CD4-positive, alpha-beta T cell treated with Interleukin-15 for 4 hours (primary cell): ENCODE results near the gene MAP3K14.

Experiments used
- DNase-seq: peaks from one replicate; pipeline ENCODE4 v3.0.0-alpha.2; 2020; ENCODE audit warnings: low spot score

Gene MAP3K14

DNA sequence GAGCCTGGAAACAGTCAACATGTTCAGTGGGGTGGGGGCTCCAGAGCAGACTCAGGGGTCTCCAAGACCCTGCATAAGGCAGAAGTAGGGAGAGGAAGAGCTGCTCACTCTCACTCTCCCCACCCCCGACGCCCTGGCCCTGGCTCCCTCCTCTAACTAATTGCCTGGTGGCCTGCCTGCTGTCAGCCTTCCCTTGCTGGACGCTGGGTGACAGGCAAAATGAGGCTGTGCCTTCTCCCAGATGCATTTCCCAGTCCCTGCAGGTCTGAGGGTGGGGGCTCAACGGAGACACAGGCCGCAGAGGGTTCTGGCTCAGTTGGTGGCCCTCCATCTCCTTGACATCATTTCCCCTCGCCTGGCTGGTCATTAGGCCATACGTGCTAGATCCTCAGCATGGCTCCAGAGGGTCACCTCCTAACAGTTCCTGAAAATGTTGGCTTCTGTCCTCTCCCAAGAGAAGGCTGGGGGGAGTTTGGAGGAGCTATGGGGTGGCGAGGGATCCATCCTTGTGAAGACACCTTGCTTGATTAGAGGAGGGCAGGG, 93.8 kb downstream of the MAP3K14 start:
- DNase-seq, result no peak

DNA sequence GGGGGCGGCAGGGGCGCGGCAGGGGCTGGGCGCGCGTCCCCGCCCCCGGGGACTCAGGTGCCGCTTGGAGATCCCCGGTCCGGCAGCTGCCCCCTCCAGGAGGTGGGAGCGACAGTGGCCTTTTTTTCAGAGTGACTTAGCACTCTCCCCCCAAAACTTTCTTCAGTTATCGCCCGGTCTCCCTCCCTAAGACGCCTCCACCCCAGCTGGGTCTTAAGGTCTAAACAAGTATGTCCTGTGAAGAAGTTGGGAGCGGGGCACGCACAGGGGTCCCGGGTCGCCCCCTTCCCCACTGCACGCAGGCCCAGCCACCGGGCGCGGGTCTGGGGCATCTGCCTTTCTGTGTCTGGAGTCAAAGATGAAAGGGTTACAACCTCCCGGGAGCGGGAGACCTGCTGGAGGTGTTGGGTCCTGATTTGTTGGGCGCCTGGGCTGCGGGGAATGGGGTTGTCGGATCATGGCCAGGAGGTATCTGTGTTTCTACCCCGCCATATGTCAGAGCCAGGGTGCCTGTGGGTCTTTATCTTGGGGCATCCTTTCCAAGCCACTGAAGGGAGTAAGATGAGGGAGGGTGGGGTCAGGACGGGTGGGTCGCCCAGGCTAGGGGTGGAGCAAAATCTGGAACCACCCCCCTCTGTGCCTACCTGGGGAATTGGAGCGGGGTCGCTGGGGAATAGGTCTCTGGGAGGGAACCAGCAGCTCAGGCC, 94.4 kb downstream of the MAP3K14 start:
- DNase-seq, result peak; percentile 68

DNA sequence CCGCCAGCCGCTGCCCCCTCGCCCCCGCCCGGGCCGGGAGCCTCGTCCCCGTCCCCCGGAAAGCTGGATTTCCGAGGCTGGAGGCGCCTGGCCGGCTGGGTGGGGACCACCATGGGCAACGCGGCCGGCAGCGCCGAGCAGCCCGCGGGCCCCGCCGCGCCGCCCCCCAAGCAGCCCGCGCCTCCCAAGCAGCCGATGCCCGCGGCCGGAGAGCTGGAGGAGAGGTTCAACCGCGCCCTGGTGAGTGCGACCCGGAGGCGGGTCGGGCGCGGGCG, 94.9 kb downstream of the MAP3K14 start:
- no peak for DNase-seq

DNA sequence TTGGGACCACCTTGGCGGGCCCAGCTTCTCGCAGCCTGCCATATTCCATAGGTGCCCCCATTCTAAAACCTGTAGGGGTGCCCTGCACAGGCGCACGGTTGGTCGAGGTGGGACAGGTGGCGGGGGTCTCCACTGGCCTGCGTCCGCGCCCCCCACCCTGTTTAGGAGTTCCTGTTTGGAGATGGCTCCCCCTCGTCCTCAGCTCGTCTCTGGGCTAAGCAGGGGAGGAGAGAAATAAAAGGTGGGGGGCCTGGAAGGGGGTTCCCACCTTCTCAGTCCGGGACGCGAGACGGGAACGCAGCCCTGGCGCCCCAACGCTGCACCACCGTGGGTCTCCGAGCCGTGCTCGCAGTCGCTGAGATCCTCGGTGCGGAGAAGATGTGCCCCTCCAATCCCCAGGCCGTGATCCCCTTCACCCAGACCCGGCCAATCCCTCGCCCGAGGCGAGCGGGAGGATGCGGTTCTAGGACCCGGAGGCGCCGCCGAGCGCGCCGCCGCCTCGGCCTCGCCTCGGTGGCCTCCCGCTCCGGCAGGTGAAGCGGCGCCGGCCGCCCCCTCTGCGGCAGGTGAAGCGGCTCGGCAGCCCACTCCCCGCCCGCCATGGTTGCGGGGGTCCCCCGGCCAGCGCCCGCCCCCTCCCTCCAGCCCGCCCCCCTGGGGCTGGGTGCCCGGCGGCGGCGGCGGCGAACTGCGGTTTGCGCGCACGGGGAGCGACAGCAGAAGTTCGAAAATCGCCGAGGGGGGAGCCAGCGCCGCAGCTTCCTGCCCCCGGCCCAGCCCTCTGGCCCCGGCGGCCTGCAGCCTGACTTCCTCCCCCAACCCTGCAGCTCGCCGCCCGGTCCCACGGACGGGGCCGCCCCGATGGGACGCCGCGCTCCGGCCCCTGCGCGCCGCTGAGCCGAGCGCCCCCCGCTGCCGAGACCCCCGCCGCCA, 95.5 kb downstream of the MAP3K14 start, which contains the start of gene FMNL1:
Gene FMNL1, plus strand, starts transcription at position 805 of the 933 bp plus-strand sequence. CDS start 240 bp downstream, outside the sequence.
- peak; percentile 55 for DNase-seq

DNA sequence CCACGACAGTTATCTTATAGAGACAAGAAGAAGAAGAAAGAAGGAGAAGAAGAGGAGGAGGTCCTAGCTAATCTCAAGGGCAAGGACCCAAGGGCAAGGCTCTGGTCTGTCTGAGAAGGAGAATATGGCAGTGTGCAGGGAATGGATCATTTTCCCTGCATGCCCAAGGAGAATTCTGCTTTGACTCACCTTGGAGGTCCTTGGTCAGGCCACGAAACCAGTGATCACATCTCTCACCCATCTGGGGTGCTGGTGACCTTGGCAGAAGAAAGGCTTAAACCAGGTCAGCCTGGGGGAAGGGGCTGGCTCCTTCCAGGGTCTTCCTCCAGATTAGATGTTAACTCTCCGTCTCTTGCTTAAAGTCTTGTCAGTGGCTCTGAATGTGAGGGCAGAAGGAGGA, 96.7 kb downstream of the MAP3K14 start:
- DNase-seq, result no peak

DNA sequence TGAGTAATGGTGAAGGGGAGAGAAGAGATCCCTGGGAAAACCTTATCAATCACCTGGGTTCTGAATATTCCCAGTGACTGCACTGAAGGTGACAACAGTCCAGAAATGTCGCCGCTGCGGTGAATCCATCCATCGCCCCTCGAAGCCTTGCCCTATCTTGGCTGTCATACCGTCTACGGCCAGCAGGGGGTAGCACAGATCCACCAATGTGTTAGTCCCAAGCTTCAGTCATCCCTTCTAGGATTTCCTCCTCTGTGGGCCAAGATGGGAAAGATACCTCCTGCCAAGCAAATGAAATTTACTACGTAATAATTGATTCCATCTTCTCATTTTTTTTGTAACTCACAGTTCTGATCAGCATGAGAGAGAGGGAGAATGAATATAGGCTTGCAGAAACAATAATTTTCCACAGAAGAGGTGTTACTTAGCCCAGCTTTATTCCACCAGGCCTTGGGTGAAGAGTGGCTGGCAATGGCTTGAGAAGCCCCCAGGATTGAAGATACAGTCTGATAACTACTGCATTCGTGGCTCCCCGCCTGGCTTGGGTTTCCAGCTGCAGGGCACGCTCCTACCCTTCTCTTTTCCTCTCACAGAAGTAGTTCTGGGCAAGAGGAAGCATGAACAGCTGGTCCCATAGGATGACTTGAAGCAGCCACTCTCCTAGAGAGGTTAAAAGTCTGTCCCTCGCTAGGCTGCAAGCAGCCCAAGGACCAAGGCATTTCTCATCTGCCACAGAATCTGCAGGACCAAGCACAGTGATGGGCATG, 97.7 kb downstream of the MAP3K14 start:
- DNase-seq, result peak; percentile 87
